Measurements from ENCODE around the gene IL13RA2.

Gene IL13RA2, protein sequence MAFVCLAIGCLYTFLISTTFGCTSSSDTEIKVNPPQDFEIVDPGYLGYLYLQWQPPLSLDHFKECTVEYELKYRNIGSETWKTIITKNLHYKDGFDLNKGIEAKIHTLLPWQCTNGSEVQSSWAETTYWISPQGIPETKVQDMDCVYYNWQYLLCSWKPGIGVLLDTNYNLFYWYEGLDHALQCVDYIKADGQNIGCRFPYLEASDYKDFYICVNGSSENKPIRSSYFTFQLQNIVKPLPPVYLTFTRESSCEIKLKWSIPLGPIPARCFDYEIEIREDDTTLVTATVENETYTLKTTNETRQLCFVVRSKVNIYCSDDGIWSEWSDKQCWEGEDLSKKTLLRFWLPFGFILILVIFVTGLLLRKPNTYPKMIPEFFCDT

DNA sequence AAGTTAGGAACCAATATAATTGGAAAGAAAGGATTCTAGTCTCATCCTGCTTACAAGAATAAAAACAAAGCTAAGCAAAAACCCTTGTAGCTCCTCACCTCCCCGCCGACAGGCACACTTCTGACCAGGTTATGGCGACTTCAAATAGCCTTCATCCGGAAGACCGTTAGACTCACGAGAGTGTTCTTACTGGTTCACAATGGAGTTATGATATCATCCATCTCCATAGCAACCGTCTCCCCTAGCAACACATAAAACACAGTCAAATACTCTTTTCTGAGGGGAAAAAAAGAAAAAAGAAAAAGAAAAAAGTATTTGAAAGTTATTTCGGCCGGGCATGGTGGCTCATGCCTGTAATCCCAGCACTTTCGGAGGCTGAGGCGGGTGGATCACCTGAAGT, at the start of gene IL13RA2:
IL13RA2 (minus strand) TSS at position 162 of the 400 bp plus-strand sequence. CDS start 347 bp downstream, outside the sequence.
- DNase-seq, result no peak

DNA sequence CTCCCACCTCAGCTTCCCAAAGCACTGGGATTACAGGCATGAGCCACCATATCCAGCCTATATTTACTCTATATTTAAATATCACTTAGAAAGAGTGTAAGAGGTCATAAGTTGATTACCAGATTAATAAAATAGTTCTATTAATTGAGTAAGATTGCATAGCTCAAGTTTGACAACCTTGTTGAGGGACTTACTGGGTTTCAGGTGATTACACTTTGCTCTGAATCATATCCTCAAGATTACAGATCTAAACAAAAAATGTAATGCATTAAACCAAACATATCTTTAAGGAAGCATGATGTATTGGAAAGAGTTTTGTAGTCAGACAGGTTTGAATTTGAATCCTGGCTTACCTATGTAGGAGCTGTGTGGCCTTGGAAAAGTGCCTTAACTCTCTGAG, 47.9 kb upstream of the IL13RA2 start:
- DNase-seq, result no peak

DNA sequence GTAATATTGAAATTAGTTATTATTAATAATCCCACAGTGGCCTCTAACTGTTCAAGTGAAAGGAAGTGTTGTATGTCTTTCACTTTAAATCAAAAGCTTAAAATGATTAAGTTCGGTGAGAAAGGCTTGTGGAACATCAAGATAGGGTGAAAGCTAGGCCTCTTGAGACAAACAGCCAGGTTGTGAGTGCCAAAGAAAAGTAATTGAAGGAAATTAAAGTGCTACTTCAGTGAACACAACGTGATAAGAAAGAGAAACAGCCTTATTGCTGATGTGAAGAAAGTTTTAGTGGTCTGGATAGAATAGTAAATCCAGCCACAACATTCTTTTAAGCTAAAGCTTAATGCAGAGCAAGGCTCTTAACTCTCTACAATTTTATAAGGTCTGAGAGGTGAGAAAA, 42.6 kb upstream of the IL13RA2 start:
- DNase-seq, result no peak

DNA sequence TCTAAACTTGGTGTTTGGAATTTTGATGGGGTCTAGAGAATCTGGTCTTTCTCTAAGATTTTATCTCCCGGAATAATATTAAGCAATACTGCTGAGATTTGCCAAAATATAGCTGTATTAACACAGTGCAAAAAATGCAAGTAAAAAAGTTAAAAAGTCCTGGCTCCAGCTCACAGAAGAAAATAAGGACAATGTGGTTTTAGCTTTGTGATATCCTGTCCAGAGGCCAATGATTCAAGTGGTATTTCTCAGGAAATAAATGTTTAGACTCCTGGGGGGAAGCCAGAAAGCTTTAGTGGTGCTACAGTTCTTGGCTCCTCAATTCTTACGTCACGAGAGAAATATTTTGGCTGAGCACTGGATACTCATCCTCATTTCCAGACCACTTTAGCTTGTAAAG, 40.9 kb upstream of the IL13RA2 start:
- no peak for DNase-seq

DNA sequence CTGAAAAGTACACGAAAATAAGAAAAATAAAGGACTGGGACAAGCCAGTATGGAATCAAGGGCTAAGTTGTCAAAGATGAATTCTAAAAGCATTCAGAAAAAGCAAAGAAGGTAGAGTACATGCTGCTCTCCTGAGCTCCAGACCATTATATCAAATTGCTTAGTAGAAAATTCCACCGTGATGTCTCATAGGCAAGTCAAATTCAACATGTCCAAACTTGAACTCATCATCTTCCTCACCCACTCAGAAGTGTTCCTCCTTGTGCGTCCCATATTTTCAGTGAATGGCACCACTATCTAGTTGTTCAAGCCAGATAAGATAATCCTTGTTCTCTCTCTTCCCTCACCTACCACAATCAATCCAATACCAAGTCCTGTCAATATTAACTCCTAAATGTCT, 37.5 kb upstream of the IL13RA2 start:
- DNase-seq, result no peak

DNA sequence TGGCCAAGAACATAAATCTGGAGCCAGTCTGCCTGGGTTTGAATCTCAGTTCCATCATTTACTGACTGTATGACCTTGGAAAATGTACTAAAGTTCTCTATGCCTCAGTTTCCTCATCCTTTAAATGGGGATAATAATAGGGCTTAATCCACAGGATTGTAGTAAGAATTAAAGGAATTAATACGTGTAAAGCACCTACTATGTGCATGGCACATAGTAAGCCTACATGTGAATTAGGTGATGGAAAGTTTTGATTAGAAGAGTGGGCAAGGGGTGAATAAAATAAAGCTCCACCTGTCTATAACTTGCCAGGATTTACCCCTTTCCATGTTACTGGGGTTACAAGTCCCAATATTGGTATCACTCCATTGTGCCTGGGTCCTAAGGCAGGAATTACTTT, 35.8 kb upstream of the IL13RA2 start:
- DNase-seq, result no peak

DNA sequence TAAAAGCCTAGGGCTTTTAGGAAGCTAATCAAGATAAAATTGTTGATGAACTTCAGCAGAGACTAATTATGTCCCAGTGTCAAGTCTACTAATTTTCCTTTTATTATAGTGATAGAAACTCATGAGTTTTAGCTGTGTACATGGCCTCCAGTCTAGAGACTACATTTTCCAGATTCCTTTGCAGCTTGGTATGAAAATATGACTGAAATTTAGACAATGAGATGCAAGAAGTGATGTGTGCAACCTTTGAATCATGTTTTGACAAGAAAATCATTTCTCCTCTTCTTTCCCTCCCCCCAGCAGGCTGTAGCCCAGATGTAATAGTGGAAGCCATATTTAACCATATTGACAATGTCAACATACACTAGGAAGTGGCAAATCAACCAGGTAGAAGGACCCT, 30.3 kb upstream of the IL13RA2 start:
- DNase-seq, result no peak

DNA sequence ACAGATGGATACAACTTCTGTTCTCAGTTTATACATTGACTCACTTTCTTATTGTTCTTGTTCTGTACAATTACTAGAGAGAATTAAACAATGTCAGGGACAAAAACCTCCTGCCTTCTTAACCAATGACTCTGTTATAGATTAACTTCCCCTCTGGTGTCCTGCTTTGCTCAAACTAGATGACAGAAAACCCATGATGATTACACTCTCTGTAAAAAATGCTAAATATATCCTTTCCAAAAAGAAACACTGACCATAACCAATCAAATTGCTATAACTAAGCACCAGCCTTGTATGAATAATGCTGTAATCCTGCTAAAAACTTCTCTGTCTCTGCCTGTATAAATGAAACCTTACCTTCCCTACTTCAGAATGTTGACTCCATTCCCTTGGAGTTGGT, 29.8 kb upstream of the IL13RA2 start:
- DNase-seq, result no peak

DNA sequence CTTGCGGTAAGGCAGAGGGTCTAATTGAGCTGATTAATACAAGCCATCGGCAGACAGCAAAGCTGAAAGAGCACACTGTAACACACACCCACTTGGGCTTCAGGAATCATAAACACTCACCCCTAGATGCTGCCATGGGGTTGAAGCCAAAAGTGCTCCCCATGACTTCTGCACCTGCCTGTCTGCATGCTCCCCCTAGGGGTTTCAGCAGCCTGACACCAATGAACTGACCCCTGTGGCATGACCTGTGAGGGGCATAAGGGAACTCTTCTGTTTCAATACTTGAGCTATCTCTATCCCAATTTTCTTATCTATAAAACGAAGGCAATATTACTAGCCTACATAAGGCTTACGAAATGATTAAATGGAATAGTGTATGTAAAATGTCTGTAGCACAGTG, 23.0 kb upstream of the IL13RA2 start:
- no peak for DNase-seq

DNA sequence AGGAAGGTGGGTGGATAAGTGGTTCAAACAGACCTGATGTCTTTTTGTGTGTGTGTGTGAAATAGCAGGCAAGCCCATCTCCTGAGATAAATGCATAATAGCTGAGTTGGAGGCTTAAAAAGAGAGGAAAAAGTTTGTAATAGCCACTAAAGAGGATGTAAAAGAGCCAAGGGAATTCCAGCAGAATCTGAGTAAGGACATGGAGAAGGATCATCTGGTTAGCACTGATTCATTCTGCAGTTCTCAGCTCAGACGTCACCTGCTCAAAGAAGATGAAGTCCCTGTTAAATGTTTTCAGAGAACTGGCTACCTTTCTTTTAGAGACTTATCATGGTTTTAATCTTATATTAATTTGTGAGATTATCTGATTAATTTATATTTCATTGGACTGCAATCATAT, 21.0 kb upstream of the IL13RA2 start:
- DNase-seq, result no peak

DNA sequence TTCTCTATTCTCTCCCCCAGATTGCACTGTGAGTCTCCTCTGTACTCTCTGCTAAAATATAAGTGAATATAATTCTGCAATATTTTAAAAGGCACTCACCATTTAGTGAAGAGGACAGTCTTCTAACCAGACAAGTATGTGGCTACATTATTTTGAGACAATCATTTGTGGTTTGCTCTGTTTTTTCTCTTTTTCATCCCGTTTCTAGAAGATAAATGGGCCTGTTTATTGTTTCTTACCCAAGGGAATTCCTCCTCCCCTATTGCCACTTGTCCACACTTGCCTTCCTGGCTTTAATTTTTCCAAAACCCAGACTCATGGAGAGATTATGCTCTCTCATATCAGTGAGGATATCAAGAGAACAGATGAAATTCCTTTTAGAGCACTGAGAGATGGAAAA, 18.6 kb upstream of the IL13RA2 start:
- DNase-seq, result no peak

DNA sequence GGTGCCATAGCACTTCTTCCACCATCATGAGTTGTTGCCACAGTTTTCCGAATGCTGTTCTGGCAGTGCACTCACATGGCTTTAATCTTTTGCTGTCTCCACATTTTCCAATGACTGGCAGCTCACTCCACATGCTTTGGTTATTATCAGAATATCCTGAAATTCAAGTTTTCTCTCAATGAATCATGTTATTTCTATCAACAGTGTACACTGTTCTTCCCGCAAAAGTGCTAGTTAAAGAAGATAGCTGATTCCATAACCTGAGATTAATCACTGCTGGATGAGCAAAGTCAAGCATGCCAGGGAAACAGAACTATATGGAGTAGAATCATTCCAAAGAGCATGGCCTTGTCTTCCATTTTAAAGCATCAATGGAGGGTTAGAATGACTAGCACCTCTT, 14.6 kb upstream of the IL13RA2 start:
- no peak for DNase-seq

DNA sequence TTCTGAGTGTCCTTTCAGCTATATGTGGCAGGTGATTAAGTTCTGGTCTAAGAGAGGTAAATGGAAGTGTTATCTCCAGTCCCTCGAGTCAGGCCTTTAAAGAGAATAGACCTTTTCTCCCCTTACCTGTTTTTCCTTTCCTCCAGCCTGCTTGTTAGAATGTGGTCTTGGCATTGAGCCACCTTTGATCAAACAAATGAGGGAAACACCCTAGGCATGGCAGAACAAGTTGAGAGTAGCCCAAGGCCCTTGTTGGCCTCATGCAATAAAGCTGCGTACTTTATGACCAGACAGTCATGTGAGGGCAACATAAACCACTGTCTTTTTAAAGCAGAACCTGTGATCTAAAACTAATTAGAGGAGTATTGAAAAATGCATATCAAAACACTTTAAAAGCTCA, 13.2 kb upstream of the IL13RA2 start:
- no peak for DNase-seq

DNA sequence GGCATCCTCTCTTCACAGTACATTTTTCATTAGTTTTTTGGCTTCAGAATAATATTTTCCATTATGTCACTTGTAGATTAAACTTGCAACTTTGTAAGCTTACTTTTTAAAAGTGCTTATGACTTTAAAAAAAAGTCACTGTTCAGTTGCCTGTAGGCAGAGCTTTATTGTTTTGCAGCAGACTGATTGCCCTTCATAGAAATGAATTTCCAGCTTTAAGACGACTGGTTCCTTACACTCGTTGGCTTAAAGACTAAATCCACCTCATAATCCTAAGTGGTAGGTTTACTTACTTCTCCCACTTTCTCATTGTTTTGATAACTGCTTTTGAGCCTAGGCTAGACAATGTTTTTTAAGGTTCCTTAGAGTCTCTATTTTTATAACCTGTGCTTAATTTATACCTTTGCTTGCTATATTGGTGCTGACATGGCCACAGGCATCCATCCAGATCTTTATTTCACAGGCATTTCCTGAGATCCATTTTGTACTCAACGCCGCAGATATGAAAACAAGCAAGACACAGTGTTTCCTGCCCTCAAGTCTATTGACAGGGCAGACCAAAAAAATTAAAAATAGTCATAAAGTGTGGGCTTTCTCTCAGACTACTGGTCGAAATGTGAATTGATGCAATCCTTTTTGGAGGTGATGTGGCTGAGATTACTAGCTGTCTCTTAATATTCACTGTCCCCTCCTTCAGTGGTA, 12.6 kb upstream of the IL13RA2 start:
- DNase-seq, result no peak

DNA sequence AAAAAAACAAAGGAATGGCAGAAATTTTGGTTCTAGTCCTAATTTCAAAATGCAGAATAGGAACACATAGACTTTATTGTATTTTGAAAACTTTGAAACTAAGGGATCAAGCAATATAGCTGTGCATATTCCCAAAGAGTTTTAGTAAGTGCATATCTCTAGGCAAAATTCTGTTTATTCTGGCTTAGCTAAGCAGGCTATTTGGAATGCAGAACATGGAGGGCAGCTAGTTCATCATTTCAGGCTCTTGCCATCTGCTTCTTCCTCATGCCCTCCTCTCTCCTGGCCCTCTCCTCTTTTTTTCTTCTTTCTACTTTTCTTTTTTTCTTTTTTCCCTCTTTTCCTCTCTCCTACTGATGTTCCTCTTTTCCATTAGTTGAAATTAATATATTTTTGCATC, 12.0 kb upstream of the IL13RA2 start:
- DNase-seq, result no peak

DNA sequence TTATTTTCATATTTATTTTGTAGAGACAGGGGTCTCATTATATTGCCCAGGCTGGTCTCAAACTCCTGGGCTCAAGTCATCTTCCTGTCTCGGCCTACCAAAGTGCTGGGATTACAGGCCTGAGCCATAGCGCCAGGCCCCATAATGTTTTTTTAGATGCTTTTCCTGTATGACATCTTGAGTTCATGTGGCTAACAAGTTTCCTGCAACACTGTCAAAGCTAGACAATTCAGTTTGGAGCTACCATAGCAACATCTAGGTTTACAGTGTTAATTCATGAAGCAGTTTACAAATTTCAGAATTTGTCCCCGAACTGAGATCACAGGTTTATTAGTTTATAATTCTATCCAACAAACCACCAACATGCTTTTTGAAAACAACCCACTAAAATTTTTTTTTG, 6.4 kb upstream of the IL13RA2 start:
- DNase-seq, result no peak

DNA sequence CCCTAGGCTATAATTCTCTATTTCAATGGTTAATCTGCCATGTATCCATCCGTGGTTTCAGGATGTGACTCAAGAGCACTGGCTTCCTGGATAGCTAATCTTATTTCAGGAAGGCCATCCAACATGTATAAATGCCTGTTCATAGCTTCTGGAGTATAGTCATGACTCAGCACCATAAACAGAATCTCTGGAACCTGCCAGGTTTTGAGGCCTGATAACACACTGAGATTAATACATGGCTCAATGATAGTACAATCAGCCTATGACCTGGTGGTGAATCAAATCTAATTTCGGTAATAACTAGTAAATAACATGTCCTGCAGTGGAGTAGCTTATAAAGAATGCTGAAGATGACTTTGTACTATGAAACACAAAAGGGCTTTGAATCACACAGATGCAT, 5.7 kb upstream of the IL13RA2 start:
- DNase-seq, result no peak

DNA sequence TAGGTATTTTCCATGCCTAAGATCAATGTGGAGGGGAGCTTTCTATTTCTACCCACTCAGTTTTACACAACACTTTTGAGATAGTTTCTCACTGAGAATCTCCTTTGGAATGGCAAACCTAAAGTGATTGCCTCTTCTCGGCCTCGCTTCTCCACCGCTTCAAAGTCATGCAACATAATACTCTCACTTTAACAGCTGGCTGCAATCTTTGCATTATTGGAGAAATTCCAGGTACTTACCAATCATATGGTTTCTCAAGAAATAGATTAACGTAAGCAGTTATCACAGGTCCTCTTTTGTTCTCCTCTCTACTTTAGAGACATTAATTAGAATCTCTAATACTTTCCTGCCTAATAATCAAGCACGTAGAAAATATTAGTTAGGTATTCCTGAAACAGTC, 3.7 kb upstream of the IL13RA2 start:
- DNase-seq, result no peak

DNA sequence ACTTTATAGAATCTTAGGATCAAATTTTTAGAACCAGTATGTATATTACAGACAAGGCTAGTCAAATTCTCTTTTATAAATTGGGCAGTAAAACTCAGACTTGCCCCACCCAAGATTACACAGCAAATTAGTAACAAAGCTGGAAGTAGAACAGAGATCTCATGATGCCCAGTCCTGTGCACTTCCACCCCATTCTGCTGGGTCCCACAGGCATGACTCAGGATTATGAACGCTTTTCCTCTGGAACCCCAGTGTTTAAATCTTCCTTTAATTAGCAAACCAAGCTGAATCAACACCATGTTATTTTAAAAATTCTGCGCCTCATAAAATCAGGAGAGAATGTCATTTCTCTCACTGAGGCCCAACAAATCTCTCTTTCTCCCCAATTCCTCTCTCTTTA, 1.5 kb upstream of the IL13RA2 start:
- no peak for DNase-seq

DNA sequence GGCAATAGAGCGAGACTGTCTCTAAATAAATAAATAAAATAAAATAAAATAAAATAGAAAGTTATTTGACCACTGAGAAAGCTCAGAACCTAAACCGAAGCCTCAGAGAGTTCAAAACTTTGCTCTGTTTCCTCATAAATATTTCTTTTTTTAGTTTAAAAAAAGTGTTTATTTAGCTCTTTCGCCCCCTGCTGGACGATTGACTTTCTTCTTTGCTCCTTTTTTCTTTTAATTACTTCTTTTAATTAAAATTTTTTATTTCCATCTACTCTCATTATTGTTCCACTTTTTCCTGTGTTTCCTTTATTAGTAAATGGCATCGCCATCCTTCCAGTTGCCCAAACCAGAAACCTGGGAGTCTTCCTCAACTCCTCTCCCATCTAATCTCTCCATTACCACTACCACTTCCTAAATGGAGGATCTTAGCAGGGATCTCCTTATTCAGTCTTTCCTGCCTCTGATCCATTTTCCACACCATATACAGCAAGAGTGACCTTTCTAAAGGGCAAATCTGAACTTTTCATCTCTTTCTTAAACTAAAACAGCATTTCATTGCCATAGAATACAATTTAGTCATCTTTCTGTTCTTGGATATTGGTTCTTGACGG, 728 bp upstream of the IL13RA2 start:
- DNase-seq, result no peak

DNA sequence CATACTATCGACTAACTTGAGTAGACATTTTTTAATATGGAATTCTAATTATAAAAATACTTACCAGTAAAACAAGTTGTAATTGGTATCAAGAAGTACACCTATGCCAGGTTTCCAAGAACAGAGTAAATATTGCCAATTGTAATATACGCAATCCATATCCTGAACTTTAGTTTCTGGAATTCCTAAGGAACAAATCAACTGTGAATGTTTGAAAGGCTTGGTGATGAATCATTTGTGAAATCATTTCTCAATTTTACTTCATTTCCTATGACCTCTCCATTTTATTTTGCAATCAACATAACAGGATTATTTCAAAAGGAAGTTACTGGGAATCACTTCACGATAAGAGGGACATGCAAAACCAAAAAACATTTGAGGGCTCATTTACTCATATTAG, 3.7 kb downstream of the IL13RA2 start:
- no peak for DNase-seq

DNA sequence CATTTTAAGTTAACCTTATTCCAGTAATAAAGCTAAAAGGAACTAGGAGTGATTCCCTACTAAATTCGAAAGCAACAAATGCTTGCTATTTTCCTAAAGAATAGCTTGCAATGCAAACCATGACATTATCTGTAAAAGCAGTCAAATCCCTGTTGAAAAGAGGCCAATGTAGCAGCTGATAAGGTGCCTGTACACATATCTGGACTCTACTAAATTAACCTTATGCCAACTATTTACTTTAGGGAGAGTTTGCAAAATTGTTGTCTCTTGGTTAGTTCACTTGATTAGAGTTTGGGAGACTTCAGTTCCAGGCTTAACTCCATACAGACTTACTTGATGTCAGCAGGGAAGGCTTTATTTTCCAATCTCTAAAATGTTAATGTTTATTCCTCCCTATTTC, 6.0 kb downstream of the IL13RA2 start:
- DNase-seq, result no peak

DNA sequence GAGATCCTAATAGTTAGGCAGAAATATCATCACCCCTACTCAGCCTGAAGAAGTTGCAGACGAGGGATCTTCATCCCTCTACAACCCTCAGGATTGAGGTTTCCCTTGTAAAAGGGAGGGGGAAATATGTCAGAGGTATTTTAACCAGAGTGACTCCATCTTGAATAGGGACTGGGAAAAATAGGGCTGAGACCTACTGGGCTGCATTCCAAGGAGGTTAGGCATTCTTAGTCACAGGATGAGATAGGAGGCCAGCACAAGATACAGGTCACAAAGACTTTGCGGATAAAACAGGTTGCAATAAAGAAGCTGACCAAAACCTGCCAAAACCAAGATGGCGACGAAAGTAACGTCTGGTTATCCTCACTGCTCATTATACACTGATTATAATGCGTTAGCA, 17.5 kb downstream of the IL13RA2 start:
- DNase-seq, result no peak

DNA sequence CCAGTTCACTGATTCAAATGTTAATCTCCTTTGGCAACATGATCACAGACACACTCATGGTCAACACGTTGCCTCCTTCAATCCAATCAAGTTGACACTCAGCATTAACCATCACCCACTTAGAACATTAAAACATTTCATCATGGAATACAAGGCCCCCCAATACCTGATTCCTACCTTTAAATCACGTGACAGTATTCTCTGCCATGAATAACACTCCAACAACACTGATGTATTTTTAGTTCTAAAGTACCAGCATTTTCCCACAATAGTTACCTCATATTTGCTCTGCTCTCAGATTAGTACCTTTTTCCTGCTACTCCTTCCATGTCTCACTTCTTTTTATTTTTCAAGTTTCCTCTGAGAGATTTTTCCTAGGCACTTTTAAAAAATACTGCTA, 19.6 kb downstream of the IL13RA2 start:
- no peak for DNase-seq

All from retina (tissue), 1 donor.